Astrocyte of the cerebellum (primary cell): ENCODE measurements around the gene JAK3.
A peak's percentile ranks its signal among the peaks of the same experiment; 100 is the strongest.

ENCODE experiments used
- DNase-seq: peaks from one replicate; pipeline ENCODE4 v3.0.0-alpha.2; 2011; ENCODE audit warnings: low read depth
- H3K4me3 ChIP-seq: 2 replicates; pipeline ENCODE4 v1.5.1; 2011; ENCODE audit warnings: mild to moderate bottlenecking, low read depth, low read length, moderate library complexity
- CTCF ChIP-seq: IDR thresholded peaks from 2 replicates; pipeline ENCODE4 v1.5.1; 2012; ENCODE audit warnings: low read length, low read depth, moderate library complexity, mild to moderate bottlenecking; ENCODE audit errors: missing control alignments
- in situ Hi-C: cut with HindIII; loops from 2 replicates; pipeline ENCODE4 v1.10.0; 2017; ENCODE audit warnings: low sequenced_read_pairs

JAK3 gene

GRCh38 chr19:17848595-17849292 lies 962 bp upstream of the JAK3 start:
- TF ChIP-seq CTCF = no peak
- DNase-seq = no peak
- in situ Hi-C loops = no loop called here
- H3K4me3 ChIP-seq = no peak overlapping the region

- no peak overlapping the region for H3K4me3 ChIP-seq
- in situ Hi-C loops = no loop called here
- no peak for TF ChIP-seq CTCF
- no peak for DNase-seq
Measured at GRCh38 chr19:17846146-17846545, 1.6 kb downstream of the JAK3 start.

- in situ Hi-C loops = no loop called here
- no peak overlapping the region for H3K4me3 ChIP-seq
- DNase-seq = no peak
- TF ChIP-seq CTCF = no peak
Measured at GRCh38 chr19:17843908-17844490, 3.8 kb downstream of the JAK3 start.

- no peak for TF ChIP-seq CTCF
- H3K4me3 ChIP-seq = no peak overlapping the region
- in situ Hi-C loops = no loop called here
- no peak for DNase-seq
Measured at GRCh38 chr19:17843292-17843827, 4.4 kb downstream of the JAK3 start.

- in situ Hi-C loops = no loop called here
- TF ChIP-seq CTCF = no peak
Measured at GRCh38 chr19:17842663-17843291, 5.0 kb downstream of the JAK3 start.

GRCh38 chr19:17841810-17842662 lies 5.7 kb downstream of the JAK3 start:
- TF ChIP-seq CTCF = no peak
- peak; percentile 40 for DNase-seq
- in situ Hi-C loops = no loop called here
- peak overlapping the region; percentile 29 for H3K4me3 ChIP-seq

More at GRCh38 chr19:17842663-17843291, 5.0 kb downstream of the JAK3 start:
- no peak for DNase-seq
- H3K4me3 ChIP-seq = peak overlapping the region; percentile 29
